Measurements from ENCODE around the gene THSD4. TPM values are rescaled to one million over a fixed set of nuclear protein-coding genes. Genes with fewer than 3 reads are reported as not detected.

The THSD4 gene
- total RNA-seq, 1 experiment from 2014 or later: 65.4 TPM

GRCh38 chr15:71218272-71218805, 103.1 kb downstream of the THSD4 start:
- POLR2A ChIA-PET: no interaction called here
- CTCF ChIA-PET: no interaction called here
- in situ Hi-C loops (cut with HindIII; ENCODE audit: low pct_unique_long_range_greater_than_20kb, low sequenced_read_pairs): no loop called here
- Histone ChIP-seq H3K36me3 (ENCODE audit: control insufficient read depth, insufficient read depth, low read length) (no peaks in the 10 kb centered on the region), H3K27me3 (ENCODE audit: control insufficient read depth, insufficient read depth, low read length) (no peaks in the 10 kb centered on the region), H3K27ac (ENCODE audit: low read length) (no peak overlapping the region), H3K4me3 (ENCODE audit: low read depth in 2 of 2, low read length in 2 of 2) (no peak overlapping the region), H3K4me1 (ENCODE audit: control insufficient read depth, insufficient read depth, low read length) (no peaks in the 10 kb centered on the region), H3K9me3 (ENCODE audit: control insufficient read depth, insufficient read depth, low read depth, low read length) (no peaks in the 10 kb centered on the region)
- DNase-seq (ENCODE audit: low read depth, low spot score) (no peak), ATAC-seq (no peak)
- TF ChIP-seq SIN3A (IDR thresholded peaks at IDR 0.05; ENCODE audit: borderline replicate concordance, insufficient read depth, low read depth, low read length): no peak
- no peak for TF ChIP-seq CTCF (IDR thresholded peaks at IDR 0.05)
- TF ChIP-seq POLR2AphosphoS5 (IDR thresholded peaks at IDR 0.05; ENCODE audit: low read depth, low read length): no peak
- no peak for TF ChIP-seq TCF7L2 (IDR thresholded peaks at IDR 0.05; ENCODE audit: low read depth, low read length)
- no peak for TF ChIP-seq REST (IDR thresholded peaks at IDR 0.05; ENCODE audit: insufficient read depth in 1 of 2, low read depth in 2 of 2, low read length in 1 of 2)
- intact Hi-C loops (cut with micrococcal nuclease; ENCODE audit: unreplicated experiment): no loop called here
- no TSS peak for BruUV-seq (replicated peaks)

GRCh38 chr15:71219101-71219500, 103.8 kb downstream of the THSD4 start:
- CTCF ChIA-PET: no interaction called here
- DNase-seq (ENCODE audit: low read depth, low spot score) (no peak), ATAC-seq (no peak)
- in situ Hi-C loops (cut with HindIII; ENCODE audit: low pct_unique_long_range_greater_than_20kb, low sequenced_read_pairs) (no loop called here), intact Hi-C loops (cut with micrococcal nuclease; ENCODE audit: unreplicated experiment) (no loop called here)
- no peaks in the 10 kb centered on the region for H3K4me1 ChIP-seq (ENCODE audit: control insufficient read depth, insufficient read depth, low read length)
- no peak overlapping the region for H3K27ac ChIP-seq (ENCODE audit: low read length)
- BruUV-seq (replicated peaks): no TSS peak
- H3K36me3 ChIP-seq (ENCODE audit: control insufficient read depth, insufficient read depth, low read length): no peaks in the 10 kb centered on the region
- no peak overlapping the region for H3K4me3 ChIP-seq (ENCODE audit: low read depth in 2 of 2, low read length in 2 of 2)
- TF ChIP-seq CTCF (IDR thresholded peaks at IDR 0.05): no peak
- no peak for TF ChIP-seq REST (IDR thresholded peaks at IDR 0.05; ENCODE audit: insufficient read depth in 1 of 2, low read depth in 2 of 2, low read length in 1 of 2)
- no peak for TF ChIP-seq POLR2AphosphoS5 (IDR thresholded peaks at IDR 0.05; ENCODE audit: low read depth, low read length)
- no peak for TF ChIP-seq TCF7L2 (IDR thresholded peaks at IDR 0.05; ENCODE audit: low read depth, low read length)
- no peak for TF ChIP-seq SIN3A (IDR thresholded peaks at IDR 0.05; ENCODE audit: borderline replicate concordance, insufficient read depth, low read depth, low read length)
- no peaks in the 10 kb centered on the region for H3K9me3 ChIP-seq (ENCODE audit: control insufficient read depth, insufficient read depth, low read depth, low read length)
- H3K27me3 ChIP-seq (ENCODE audit: control insufficient read depth, insufficient read depth, low read length): no peaks in the 10 kb centered on the region
- POLR2A ChIA-PET: no interaction called here
